OCI-LY7 (cell line): ENCODE results near the gene LIN37. TPM values are rescaled to one million over a fixed set of nuclear protein-coding genes. Genes with fewer than 3 reads are reported as not detected.

ENCODE experiments used
- BruUV-seq: library from RNA; stranded (reverse); fragments of 400-500 nt; replicated peaks from 2 replicates; lab custom pipeline; 2021; lab: Mats Ljungman, UMichigan
- CTCF ChIA-PET: fragments of 300-600 bp; sonication (Branson Sonifier 250); formaldehyde crosslinking; loops from one replicate; lab custom pipeline; 2022; ENCODE audit warnings: antibody characterized with exemption; ENCODE audit not compliant: unreplicated experiment; lab: Charles Lee
- POLR2A ChIA-PET: fragments of 300-600 bp; sonication (Branson Sonifier 250); formaldehyde crosslinking; loops from one replicate; lab custom pipeline; 2022; ENCODE audit warnings: antibody characterized with exemption; lab: Charles Lee
- DNase-seq: peaks from one replicate; pipeline ENCODE4 v3.0.0-alpha.2; 2015; ENCODE audit warnings: low spot score
- H2AFZ ChIP-seq: fragments of 200-600 bp; sonication (generic), shearing (Covaris generic); 2 replicates; pipeline ENCODE4 v1.6.1; 2014; ENCODE audit warnings: mild to moderate bottlenecking, antibody characterized with exemption, low read length, moderate library complexity
- H3K27ac ChIP-seq: fragments of 200-600 bp; sonication (generic); 2 replicates; pipeline ENCODE4 v1.5.1; 2014; ENCODE audit warnings: mixed run types, low read depth, mild to moderate bottlenecking, moderate library complexity, low read length, inconsistent platforms; ENCODE audit not compliant: poor library complexity, severe bottlenecking
- H3K36me3 ChIP-seq: fragments of 200-600 bp; sonication (generic); 2 replicates; pipeline ENCODE4 v1.6.1; 2014; ENCODE audit warnings: mild to moderate bottlenecking, antibody characterized with exemption, low read length, moderate library complexity, mixed read lengths; ENCODE audit not compliant: insufficient read depth
- H3K4me1 ChIP-seq: fragments of 200-600 bp; sonication (generic); 2 replicates; pipeline ENCODE4 v1.5.1; 2014; ENCODE audit warnings: mild to moderate bottlenecking, low read length; ENCODE audit not compliant: insufficient read depth, poor library complexity, severe bottlenecking
- H3K4me2 ChIP-seq: fragments of 200-600 bp; sonication (generic); 2 replicates; pipeline ENCODE4 v1.6.1; 2014; ENCODE audit warnings: mild to moderate bottlenecking, low read length
- H3K4me3 ChIP-seq: fragments of 200-600 bp; sonication (generic); 2 replicates; pipeline ENCODE4 v1.5.1; 2014; ENCODE audit warnings: mild to moderate bottlenecking, low read depth, low read length; ENCODE audit not compliant: poor library complexity, severe bottlenecking
- H3K79me2 ChIP-seq: fragments of 200-600 bp; sonication (generic); 2 replicates; pipeline ENCODE4 v1.6.1; 2016; ENCODE audit warnings: low read depth, mild to moderate bottlenecking, low read length, moderate library complexity, mixed read lengths; ENCODE audit not compliant: insufficient read depth
- H3K9me2 ChIP-seq: fragments of 200-600 bp; sonication (generic); 2 replicates; pipeline ENCODE4 v1.6.1; 2016; ENCODE audit warnings: mild to moderate bottlenecking, low read length, mixed read lengths; ENCODE audit not compliant: insufficient read depth
- H3K9me3 ChIP-seq: fragments of 200-600 bp; sonication (generic); 2 replicates; pipeline ENCODE4 v1.6.1; 2014; ENCODE audit warnings: mild to moderate bottlenecking, mixed run types, low read length, mixed read lengths
- H4K20me1 ChIP-seq: fragments of 200-600 bp; sonication (generic); 2 replicates; pipeline ENCODE4 v1.6.1; 2014; ENCODE audit warnings: mild to moderate bottlenecking, antibody characterized with exemption, low read length, moderate library complexity, mixed read lengths; ENCODE audit not compliant: insufficient read depth
- CTCF ChIP-seq: fragments of 200-600 bp; sonication (generic); conservative IDR thresholded peaks from 2 replicates; pipeline ENCODE4 v1.5.1; 2014; ENCODE audit warnings: mild to moderate bottlenecking, antibody characterized with exemption, low read length, moderate library complexity, mixed read lengths
- EZH2phosphoT487 ChIP-seq: fragments of 200-600 bp; sonication (generic); IDR thresholded peaks from 2 replicates; pipeline ENCODE4 v1.6.1; 2018; ENCODE audit warnings: low read depth, borderline replicate concordance, mild to moderate bottlenecking, mixed run types, antibody characterized with exemption, low read length, moderate library complexity, mixed read lengths
- intact Hi-C: fragments of 100-400 bp; cut with micrococcal nuclease; formaldehyde crosslinking; loops from one replicate; pipeline ENCODE4 v1.10.0; 2022; ENCODE audit not compliant: unreplicated experiment
- total RNA-seq, 2 experiments: library from RNA; depleted of rRNA in 1 of 2; stranded (reverse); fragments of >200 nt in 1 of 2; shearing (Covaris generic) in 1 of 2; gene quantifications; 2 replicates each; pipeline ENCODE4 v1.2.3, GENCODE V29; 2014 to 2022

Gene LIN37
- total RNA-seq, 2 experiments from 2014 or later = 11.6 to 11.7 TPM

DNA sequence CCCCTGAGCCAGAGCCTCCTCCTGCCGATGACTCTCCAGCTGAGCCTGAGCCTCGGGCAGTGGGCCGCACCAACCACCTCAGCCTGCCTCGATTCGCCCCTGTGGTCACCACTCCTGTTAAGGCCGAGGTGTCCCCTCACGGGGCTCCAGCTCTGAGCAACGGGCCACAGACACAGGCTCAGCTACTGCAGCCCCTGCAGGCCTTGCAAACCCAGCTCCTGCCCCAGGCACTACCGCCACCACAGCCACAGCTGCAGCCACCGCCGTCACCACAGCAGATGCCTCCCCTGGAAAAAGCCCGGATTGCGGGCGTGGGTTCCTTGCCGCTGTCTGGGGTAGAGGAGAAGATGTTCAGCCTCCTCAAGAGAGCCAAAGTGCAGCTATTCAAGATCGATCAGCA is 27.0 kb upstream of the LIN37 start:
- ChIA-PET POLR2A (no interaction called here), CTCF (no interaction called here)
- H3K4me2 ChIP-seq = no peak overlapping the region
- intact Hi-C loops = no loop called here
- no peak overlapping the region for H3K27ac ChIP-seq
- DNase-seq = no peak
- no peak overlapping the region for H2AFZ ChIP-seq
- H4K20me1 ChIP-seq = peaks cover 6% of the 10 kb centered on the region
- peaks cover 9% of the 10 kb centered on the region for H3K4me1 ChIP-seq
- TF ChIP-seq CTCF (no peak), EZH2phosphoT487 (no peak)
- no peaks in the 10 kb centered on the region for H3K9me3 ChIP-seq
- H3K79me2 ChIP-seq = peaks cover 18% of the 10 kb centered on the region
- no TSS peak for BruUV-seq
- no peaks in the 10 kb centered on the region for H3K9me2 ChIP-seq
- peaks cover 67% of the 10 kb centered on the region for H3K36me3 ChIP-seq
- H3K4me3 ChIP-seq = no peak overlapping the region

DNA sequence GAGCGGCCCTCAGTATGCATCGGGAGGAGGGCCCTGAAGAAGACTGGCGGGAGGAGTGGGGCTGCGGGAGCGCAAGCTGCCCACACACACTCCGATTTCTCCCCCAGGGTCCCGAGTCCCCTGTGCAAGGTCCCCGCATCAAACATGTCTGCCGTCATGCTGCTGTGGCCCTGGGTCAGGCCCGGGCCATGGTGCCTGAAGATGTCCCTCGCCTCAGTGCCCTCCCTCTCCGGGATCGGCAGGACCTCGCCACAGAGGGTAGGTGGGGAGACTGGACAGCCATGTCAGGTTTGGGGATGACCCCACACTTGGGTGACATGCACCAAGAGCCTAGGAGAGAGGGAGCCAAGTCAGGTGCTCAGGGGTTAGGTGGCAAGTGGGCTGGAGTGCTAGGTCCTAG is 25.9 kb upstream of the LIN37 start:
- Histone ChIP-seq H3K9me2 (no peaks in the 10 kb centered on the region), H3K27ac (no peak overlapping the region), H3K79me2 (peaks cover 18% of the 10 kb centered on the region), H3K4me2 (no peak overlapping the region), H3K4me1 (peaks cover 8% of the 10 kb centered on the region), H3K36me3 (peaks cover 76% of the 10 kb centered on the region), H4K20me1 (peaks cover 6% of the 10 kb centered on the region), H2AFZ (no peak overlapping the region), H3K4me3 (no peak overlapping the region), H3K9me3 (no peaks in the 10 kb centered on the region)
- no peak for TF ChIP-seq EZH2phosphoT487
- TF ChIP-seq CTCF = no peak
- ChIA-PET CTCF (no interaction called here), POLR2A (no interaction called here)
- intact Hi-C loops = no loop called here
- DNase-seq = no peak
- BruUV-seq = no TSS peak

DNA sequence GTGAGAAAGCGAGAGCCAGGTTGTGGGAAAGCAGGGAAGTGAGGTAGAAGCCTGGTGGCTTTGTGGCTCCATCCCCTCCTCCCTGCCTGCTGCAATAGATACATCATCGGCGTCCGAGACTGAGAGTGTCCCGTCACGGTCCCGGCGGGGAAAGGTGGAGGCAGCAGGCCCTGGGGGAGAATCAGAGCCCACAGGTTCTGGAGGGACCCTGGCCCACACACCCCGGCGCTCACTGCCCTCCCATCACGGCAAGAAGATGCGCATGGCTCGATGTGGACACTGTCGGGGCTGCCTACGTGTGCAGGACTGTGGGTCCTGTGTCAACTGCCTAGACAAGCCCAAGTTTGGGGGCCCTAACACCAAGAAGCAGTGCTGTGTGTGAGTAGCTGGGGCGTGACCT is 25.5 kb upstream of the LIN37 start:
- DNase-seq = no peak
- peaks cover 18% of the 10 kb centered on the region for H3K79me2 ChIP-seq
- POLR2A ChIA-PET = interaction anchor here (0.5 kb wide), 1 partner anchor 21 kb away, joined by 3 read pairs; no protein-coding TSS in a partner anchor
- no peak overlapping the region for H3K4me3 ChIP-seq
- H2AFZ ChIP-seq = no peak overlapping the region
- intact Hi-C loops = no loop called here
- peaks cover 8% of the 10 kb centered on the region for H3K4me1 ChIP-seq
- H3K9me2 ChIP-seq = no peaks in the 10 kb centered on the region
- peaks cover 6% of the 10 kb centered on the region for H4K20me1 ChIP-seq
- H3K36me3 ChIP-seq = peaks cover 80% of the 10 kb centered on the region
- no peaks in the 10 kb centered on the region for H3K9me3 ChIP-seq
- TF ChIP-seq CTCF (no peak), EZH2phosphoT487 (no peak)
- TSS peak; percentile 47 for BruUV-seq
- no peak overlapping the region for H3K27ac ChIP-seq
- H3K4me2 ChIP-seq = no peak overlapping the region
- CTCF ChIA-PET = no interaction called here
